ENCODE results near the gene ZC3H12C. TPM values are rescaled to one million over a fixed set of nuclear protein-coding genes. Genes with fewer than 3 reads are reported as not detected.

Gene ZC3H12C
- total RNA-seq, 3 donors from 2014 or later = 15.9 to 28.7 (median 21.5) TPM

DNA sequence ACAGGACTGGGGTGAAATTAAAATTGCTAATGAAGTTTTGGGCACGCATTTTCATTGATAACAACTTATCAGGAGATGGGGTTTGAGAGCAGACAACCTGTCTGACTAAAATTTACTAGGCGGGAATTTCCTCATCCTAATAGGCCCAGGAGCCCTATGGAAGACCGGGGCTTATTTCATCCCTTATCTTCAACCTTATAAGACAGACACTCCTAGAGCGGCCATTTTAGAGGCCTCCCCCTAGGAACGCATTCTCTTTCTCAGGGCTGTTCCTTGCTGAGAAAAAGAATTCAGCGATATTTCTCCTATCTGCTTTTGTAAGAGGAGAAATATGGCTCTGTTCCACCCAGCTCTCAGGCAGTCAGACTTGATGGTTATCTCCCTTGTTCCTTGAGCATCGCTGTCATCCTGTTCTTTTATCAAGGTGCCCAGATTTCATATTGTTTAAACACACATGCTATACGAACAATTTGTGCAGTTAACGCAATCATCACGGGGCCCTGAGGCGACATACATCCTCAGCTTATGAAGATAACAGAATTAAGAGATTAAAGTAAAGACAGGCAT, 39.3 kb upstream of the ZC3H12C start:
- no peak overlapping the region for H3K4me3 ChIP-seq
- no peaks in the 10 kb centered on the region for H3K36me3 ChIP-seq (ENCODE audit: low read depth)
- no peaks in the 10 kb centered on the region for H3K4me1 ChIP-seq (ENCODE audit: low read depth)
- TF ChIP-seq, protein P1, sequence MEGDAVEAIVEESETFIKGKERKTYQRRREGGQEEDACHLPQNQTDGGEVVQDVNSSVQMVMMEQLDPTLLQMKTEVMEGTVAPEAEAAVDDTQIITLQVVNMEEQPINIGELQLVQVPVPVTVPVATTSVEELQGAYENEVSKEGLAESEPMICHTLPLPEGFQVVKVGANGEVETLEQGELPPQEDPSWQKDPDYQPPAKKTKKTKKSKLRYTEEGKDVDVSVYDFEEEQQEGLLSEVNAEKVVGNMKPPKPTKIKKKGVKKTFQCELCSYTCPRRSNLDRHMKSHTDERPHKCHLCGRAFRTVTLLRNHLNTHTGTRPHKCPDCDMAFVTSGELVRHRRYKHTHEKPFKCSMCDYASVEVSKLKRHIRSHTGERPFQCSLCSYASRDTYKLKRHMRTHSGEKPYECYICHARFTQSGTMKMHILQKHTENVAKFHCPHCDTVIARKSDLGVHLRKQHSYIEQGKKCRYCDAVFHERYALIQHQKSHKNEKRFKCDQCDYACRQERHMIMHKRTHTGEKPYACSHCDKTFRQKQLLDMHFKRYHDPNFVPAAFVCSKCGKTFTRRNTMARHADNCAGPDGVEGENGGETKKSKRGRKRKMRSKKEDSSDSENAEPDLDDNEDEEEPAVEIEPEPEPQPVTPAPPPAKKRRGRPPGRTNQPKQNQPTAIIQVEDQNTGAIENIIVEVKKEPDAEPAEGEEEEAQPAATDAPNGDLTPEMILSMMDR (IDR thresholded peaks at IDR 0.05) = no peak
- intact Hi-C loops (cut with DNase I, micrococcal nuclease) = no loop called here
- peaks cover 16% of the 10 kb centered on the region for H3K9me3 ChIP-seq
- ATAC-seq = no peak
- DNase-seq = no peak

DNA sequence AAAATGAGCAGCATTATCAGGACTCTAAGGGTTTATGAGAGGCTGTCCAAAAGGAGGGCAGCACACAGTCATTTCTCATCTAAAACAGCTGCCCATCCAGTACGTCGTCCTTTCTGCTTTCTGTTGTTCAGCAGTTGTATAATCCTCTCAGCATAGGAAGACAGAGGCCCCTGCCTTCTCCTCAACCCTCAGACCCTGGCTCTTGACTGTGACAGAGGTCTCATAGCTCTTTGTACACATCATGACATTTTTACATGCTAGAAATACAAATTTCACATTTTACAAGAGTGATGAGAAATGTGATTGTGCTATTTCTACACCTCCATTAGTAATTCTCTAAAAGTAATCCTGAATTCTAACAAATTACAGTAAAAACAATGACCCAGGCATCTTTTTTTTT, 36.2 kb upstream of the ZC3H12C start:
- TF ChIP-seq, protein P1 (IDR thresholded peaks at IDR 0.05) = no peak
- intact Hi-C loops (cut with DNase I, micrococcal nuclease) = no loop called here
- Histone ChIP-seq H3K4me1 (ENCODE audit: low read depth) (no peaks in the 10 kb centered on the region), H3K36me3 (ENCODE audit: low read depth) (no peaks in the 10 kb centered on the region), H3K9me3 (peaks cover 16% of the 10 kb centered on the region), H3K4me3 (no peak overlapping the region)
- ATAC-seq (no peak), DNase-seq (no peak)

DNA sequence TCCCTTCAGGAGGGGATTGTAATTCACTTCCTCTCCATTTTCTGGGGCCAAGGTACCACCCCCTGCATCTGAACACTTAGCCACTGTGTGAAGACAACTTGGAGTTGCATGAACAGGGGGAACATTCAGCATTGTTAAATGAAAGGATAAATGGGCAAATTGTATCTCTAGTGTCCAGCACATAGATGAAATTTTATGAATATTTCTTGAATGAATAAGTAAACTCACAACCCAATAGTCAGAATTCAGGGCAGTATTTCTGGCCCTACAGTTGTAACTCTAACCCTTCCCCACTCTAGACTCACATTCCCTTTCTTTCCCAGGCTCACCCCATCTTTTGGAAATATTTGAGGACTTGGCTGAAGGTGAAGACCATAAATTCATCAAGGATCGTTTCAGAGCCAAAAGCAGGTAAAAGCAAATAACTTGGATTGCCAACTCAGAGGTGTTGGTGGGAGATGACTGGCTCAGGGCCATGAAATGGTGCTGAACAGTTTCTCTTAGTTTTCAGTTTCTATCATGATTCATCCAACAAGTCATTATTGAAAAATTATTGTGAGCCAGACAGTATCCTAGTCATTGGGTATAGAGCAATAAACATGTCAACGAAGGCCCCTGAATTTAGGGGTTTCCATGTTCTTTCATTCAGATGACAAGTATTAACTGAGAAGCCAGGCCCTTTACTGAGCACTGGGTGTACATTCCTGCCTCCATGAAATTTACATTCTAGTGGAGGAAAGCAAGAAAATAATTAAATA, 33.3 kb upstream of the ZC3H12C start:
- no peaks in the 10 kb centered on the region for H3K9me3 ChIP-seq
- TF ChIP-seq, protein P1 (IDR thresholded peaks at IDR 0.05) = no peak
- no peaks in the 10 kb centered on the region for H3K4me1 ChIP-seq (ENCODE audit: low read depth)
- no peak for ATAC-seq
- intact Hi-C loops (cut with DNase I, micrococcal nuclease) = no loop called here
- H3K4me3 ChIP-seq = no peak overlapping the region
- no peaks in the 10 kb centered on the region for H3K36me3 ChIP-seq (ENCODE audit: low read depth)
- no peak for DNase-seq

DNA sequence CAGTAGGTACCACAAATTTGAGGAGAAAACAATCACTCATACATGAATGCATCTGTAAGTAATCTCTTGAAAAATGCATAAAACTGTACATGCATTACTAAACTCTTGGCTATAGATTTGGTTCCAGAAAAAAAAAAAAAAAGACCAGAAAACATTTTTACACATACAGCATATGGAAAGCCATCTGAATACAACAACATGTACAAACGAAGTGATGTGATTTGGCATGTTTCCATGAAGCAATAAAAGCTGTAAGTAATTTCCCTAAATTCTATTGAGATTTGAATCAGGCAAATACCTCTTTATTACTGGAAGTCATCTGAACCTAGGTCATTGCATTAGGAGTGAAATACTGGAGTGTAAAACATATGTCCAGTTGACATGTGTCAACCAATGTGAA, 31.9 kb upstream of the ZC3H12C start:
- H3K9me3 ChIP-seq = no peaks in the 10 kb centered on the region
- intact Hi-C loops (cut with DNase I, micrococcal nuclease) = no loop called here
- TF ChIP-seq, protein P1 (IDR thresholded peaks at IDR 0.05) = no peak
- no peak for ATAC-seq
- H3K4me3 ChIP-seq = no peak overlapping the region
- DNase-seq = no peak
- H3K36me3 ChIP-seq (ENCODE audit: low read depth) = no peaks in the 10 kb centered on the region
- no peaks in the 10 kb centered on the region for H3K4me1 ChIP-seq (ENCODE audit: low read depth)

DNA sequence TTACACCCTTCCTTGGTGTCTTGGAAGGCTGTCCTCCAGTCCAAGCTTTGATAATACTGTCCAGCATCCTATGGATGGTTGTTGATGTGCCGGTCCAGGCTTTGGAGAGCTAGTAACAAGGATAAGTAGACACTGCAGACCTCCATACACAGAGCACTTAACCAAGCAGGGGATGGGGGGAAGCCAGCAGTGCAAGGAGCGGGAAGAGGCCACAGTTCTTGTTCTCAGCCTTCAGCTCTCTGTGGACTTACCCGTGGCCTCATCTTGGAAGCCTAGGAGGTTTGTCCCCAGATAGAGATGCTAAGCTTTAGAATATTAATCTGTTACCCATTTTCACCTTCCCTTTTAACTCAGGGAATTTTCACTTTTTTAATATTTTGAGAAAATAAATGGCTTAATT, 30.9 kb upstream of the ZC3H12C start:
- Histone ChIP-seq H3K4me1 (ENCODE audit: low read depth) (no peaks in the 10 kb centered on the region), H3K4me3 (no peak overlapping the region), H3K36me3 (ENCODE audit: low read depth) (no peaks in the 10 kb centered on the region), H3K9me3 (no peaks in the 10 kb centered on the region)
- TF ChIP-seq, protein P1 (IDR thresholded peaks at IDR 0.05) = no peak
- intact Hi-C loops (cut with DNase I, micrococcal nuclease) = no loop called here
- ATAC-seq (no peak), DNase-seq (no peak)

Data from mucosa of descending colon (tissue), 3 donors.